MCF 10A (cell line): ENCODE results near the gene ZNF319. TPM values are rescaled to one million over a fixed set of nuclear protein-coding genes. Genes with fewer than 3 reads are reported as not detected.
A peak's percentile ranks its signal among the peaks of the same experiment; 100 is the strongest.

Experiments
- BruUV-seq: library from RNA; stranded (reverse); fragments of 400-500 nt; replicated peaks from 2 replicates; lab custom pipeline; 2021; lab: Mats Ljungman, UMichigan
- CTCF ChIA-PET: fragments of 300-600 bp; sonication (Branson Sonifier 250); formaldehyde crosslinking; extraction: SDS; loops from one replicate; lab custom pipeline; 2021; ENCODE audit warnings: antibody characterized with exemption, inconsistent platforms; lab: Yijun Ruan, JAX
- POLR2A ChIA-PET: fragments of 300-600, 350-650 bp; sonication (Branson Sonifier 250); formaldehyde crosslinking; extraction: SDS; loops from one replicate; lab custom pipeline; 2020; ENCODE audit warnings: antibody characterized with exemption, inconsistent platforms; lab: Yijun Ruan, JAX
- DNase-seq: peaks from one replicate; pipeline ENCODE4 v3.0.0-alpha.2; 2018; ENCODE audit not compliant: unreplicated experiment
- H3K27ac Mint-ChIP-seq: one replicate; pipeline ENCODE4 v1.8.0; 2022; ENCODE audit warnings: mild to moderate bottlenecking, low read depth, mixed read lengths; ENCODE audit not compliant: unreplicated experiment
- H3K27me3 Mint-ChIP-seq: one replicate; pipeline ENCODE4 v1.8.0; 2022; ENCODE audit warnings: mixed read lengths; ENCODE audit not compliant: insufficient read depth, unreplicated experiment
- H3K36me3 Mint-ChIP-seq: one replicate; pipeline ENCODE4 v1.8.0; 2022; ENCODE audit warnings: mild to moderate bottlenecking, moderate library complexity, mixed read lengths; ENCODE audit not compliant: insufficient read depth, unreplicated experiment
- H3K4me1 Mint-ChIP-seq: one replicate; pipeline ENCODE4 v1.8.0; 2022; ENCODE audit warnings: mixed read lengths; ENCODE audit not compliant: insufficient read depth, unreplicated experiment
- H3K4me3 Mint-ChIP-seq: one replicate; pipeline ENCODE4 v1.8.0; 2022; ENCODE audit warnings: mild to moderate bottlenecking, moderate library complexity, mixed read lengths; ENCODE audit not compliant: unreplicated experiment
- H3K9me3 Mint-ChIP-seq: one replicate; pipeline ENCODE4 v1.8.0; 2022; ENCODE audit warnings: mixed read lengths; ENCODE audit not compliant: unreplicated experiment
- intact Hi-C: fragments of 100-400 bp; cut with micrococcal nuclease; formaldehyde crosslinking; loops from 2 replicates; pipeline ENCODE4 v1.14.1; 2022
- total RNA-seq: library from RNA; stranded (reverse); gene quantifications from 2 replicates; pipeline ENCODE4 v1.2.3, GENCODE V29; 2022
- TF ChIP-seq, protein P1 (sequence below): fragments of 200-600 bp; IDR thresholded peaks from one replicate; pipeline ENCODE4 v1.8.0; 2022; ENCODE audit warnings: antibody characterized with exemption, mild to moderate bottlenecking; ENCODE audit not compliant: unreplicated experiment

The ZNF319 gene
- total RNA-seq, 1 experiment from 2014 or later: 12.6 TPM

DNA sequence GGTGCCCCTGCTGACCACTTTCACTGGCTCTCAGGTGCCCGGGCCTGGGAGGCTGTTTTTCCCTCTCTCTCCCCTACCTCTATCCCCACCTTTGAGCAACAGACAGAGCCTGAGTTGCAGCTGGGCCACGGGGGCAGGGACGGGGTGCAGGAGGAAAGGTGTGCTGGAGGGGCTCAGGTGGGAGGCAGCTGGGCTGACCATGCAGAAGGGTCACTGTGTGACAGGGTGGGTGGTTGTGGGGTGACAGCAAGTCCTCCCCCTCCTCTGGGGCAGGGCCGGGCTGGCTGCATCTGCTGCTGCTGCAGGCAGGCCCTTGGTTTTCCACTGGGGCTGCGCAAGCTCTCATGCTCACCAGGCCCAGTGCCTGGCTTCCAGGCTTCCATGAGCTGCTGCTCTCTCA lies 6.6 kb downstream of the ZNF319 start:
- no peak overlapping the region for H3K27ac Mint-ChIP-seq
- DNase-seq: no peak
- H3K36me3 Mint-ChIP-seq: peaks cover 37% of the 10 kb centered on the region
- POLR2A ChIA-PET: interaction anchor here (0.7 kb wide), 1 partner anchor 173 kb away, joined by 3 read pairs; no protein-coding TSS in a partner anchor
- no peaks in the 10 kb centered on the region for H3K9me3 Mint-ChIP-seq
- CTCF ChIA-PET: interaction anchor here (0.6 kb wide), 1 partner anchor 47 kb away, joined by 3 read pairs; no protein-coding TSS in a partner anchor
- BruUV-seq: no TSS peak
- H3K4me3 Mint-ChIP-seq: no peak overlapping the region
- H3K27me3 Mint-ChIP-seq: no peaks in the 10 kb centered on the region
- intact Hi-C loops: no loop called here
- H3K4me1 Mint-ChIP-seq: peaks cover 15% of the 10 kb centered on the region
- TF ChIP-seq, protein P1, sequence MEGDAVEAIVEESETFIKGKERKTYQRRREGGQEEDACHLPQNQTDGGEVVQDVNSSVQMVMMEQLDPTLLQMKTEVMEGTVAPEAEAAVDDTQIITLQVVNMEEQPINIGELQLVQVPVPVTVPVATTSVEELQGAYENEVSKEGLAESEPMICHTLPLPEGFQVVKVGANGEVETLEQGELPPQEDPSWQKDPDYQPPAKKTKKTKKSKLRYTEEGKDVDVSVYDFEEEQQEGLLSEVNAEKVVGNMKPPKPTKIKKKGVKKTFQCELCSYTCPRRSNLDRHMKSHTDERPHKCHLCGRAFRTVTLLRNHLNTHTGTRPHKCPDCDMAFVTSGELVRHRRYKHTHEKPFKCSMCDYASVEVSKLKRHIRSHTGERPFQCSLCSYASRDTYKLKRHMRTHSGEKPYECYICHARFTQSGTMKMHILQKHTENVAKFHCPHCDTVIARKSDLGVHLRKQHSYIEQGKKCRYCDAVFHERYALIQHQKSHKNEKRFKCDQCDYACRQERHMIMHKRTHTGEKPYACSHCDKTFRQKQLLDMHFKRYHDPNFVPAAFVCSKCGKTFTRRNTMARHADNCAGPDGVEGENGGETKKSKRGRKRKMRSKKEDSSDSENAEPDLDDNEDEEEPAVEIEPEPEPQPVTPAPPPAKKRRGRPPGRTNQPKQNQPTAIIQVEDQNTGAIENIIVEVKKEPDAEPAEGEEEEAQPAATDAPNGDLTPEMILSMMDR: no peak

DNA sequence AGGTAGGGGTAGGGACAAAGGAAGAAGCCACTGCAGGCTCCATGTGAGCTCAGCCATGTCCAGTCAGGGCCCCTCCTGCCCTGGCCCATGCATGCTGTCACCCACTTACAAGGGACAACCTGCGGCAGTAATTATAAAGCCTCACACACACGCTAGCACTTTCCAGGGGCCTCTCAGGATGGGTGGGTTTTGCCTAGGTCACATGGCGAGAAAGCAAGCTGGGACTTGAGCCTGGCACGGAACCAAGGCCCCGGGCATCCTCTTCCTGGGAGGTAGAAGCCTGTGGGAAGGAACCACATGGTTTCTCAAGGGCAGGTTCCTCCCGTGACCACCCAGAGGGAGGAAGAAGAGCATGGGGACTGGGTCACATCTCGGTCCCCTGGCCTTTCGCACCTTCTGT lies 7.0 kb downstream of the ZNF319 start:
- intact Hi-C loops: no loop called here
- no peaks in the 10 kb centered on the region for H3K9me3 Mint-ChIP-seq
- no peaks in the 10 kb centered on the region for H3K27me3 Mint-ChIP-seq
- peaks cover 33% of the 10 kb centered on the region for H3K36me3 Mint-ChIP-seq
- H3K4me1 Mint-ChIP-seq: peaks cover 15% of the 10 kb centered on the region
- CTCF ChIA-PET: interaction anchor here (0.7 kb wide), 1 partner anchor 372 kb away, joined by 5 read pairs; no protein-coding TSS in a partner anchor
- TF ChIP-seq, protein P1: no peak
- DNase-seq: peak; percentile 38
- no peak overlapping the region for H3K4me3 Mint-ChIP-seq
- no peak overlapping the region for H3K27ac Mint-ChIP-seq
- BruUV-seq: no TSS peak
- POLR2A ChIA-PET: interaction anchor here (0.7 kb wide), 1 partner anchor 172 kb away, joined by 3 read pairs; no protein-coding TSS in a partner anchor

DNA sequence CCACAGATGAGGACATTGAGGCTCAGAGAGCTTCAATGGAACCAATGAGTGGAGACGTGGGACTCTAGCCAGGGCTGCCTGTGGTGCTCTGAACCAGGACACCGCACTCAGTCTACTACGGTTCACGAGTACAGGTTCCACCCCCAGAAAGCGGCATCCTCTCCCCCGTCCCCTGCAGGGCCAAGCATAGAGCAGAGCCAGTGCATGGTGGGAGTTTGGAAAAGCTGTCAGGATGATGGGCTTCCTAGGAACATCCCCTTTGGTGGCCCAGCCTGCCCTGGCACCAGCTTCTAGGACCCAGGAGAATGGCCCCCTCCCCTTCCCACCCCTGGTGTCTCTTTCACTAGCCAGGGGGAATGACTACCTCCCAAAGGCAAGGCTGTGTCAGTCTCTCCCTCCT lies 8.4 kb downstream of the ZNF319 start:
- intact Hi-C loops: no loop called here
- H3K4me3 Mint-ChIP-seq: no peak overlapping the region
- ChIA-PET CTCF (interaction anchor here (0.7 to 1.1 kb wide), 3 partner anchors 9 to 376 kb away, joined by 3 read pairs; partner anchors contain the start of genes USB1 and ZNF319), POLR2A (no interaction called here)
- no peak for DNase-seq
- peaks cover 17% of the 10 kb centered on the region for H3K4me1 Mint-ChIP-seq
- H3K27me3 Mint-ChIP-seq: no peaks in the 10 kb centered on the region
- H3K27ac Mint-ChIP-seq: no peak overlapping the region
- TF ChIP-seq, protein P1: no peak
- H3K36me3 Mint-ChIP-seq: peaks cover 20% of the 10 kb centered on the region
- no TSS peak for BruUV-seq
- H3K9me3 Mint-ChIP-seq: no peaks in the 10 kb centered on the region

DNA sequence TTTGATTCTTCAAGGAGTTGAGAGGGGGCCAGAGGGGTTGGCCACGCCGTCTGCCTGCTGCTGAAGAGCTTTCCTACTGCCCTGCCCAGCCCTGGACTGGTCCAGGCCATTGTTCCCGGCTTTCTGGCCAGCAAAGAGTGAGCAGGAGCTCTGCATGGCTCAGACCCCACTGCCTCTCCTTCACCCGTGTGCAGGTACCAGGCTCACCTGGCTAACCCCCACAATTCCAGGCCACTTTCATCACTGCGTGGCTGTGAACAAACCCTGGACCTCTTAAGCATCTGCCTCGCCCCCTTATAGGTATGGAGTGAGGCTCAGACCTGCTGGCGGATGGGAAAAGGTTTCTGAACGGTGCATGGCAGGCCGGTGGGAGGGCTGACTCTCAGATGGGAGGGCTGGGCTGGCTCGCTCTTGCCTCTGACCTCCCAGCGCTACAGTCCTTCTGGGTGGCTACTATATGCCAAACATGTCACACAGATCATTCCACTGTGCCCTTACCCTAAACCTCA lies 8.9 kb downstream of the ZNF319 start:
- peaks cover 17% of the 10 kb centered on the region for H3K36me3 Mint-ChIP-seq
- intact Hi-C loops: no loop called here
- CTCF ChIA-PET: interaction anchor here (0.7 to 1.1 kb wide), 3 partner anchors 9 to 128 kb away, joined by 3 read pairs; partner anchors contain the start of genes USB1 and ZNF319

More for the DNA sequence above, 8.9 kb downstream of the ZNF319 start:
- no peaks in the 10 kb centered on the region for H3K27me3 Mint-ChIP-seq
- POLR2A ChIA-PET: no interaction called here
- no peak for DNase-seq
- H3K4me1 Mint-ChIP-seq: peaks cover 17% of the 10 kb centered on the region
- TF ChIP-seq, protein P1: no peak
- BruUV-seq: no TSS peak
- H3K27ac Mint-ChIP-seq: no peak overlapping the region
- no peak overlapping the region for H3K4me3 Mint-ChIP-seq
- H3K9me3 Mint-ChIP-seq: no peaks in the 10 kb centered on the region
